ENCODE measurements around the gene INSR. TPM values are rescaled to one million over a fixed set of nuclear protein-coding genes. Genes with fewer than 3 reads are reported as not detected.

Gene INSR
- total and polyA plus RNA-seq, 2 donors (not counting 3 experiments of a cell fraction or from before 2014, with no cell fraction given): 4.9 to 19.5 TPM

DNA sequence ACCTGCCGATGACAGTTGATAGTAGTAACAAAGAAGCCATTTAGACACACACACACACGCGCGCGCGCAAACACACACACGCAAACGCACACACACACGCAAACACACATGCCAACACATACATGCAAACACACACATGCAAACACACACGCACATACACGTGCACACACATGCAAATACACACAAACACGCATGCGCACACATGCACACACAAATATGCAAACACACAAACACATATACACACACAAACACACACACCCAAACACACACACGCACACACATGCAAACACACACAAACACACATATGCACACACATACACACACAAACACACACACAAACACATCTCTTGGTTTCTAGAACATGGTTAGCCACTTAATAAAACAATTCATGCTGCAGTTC is 174.6 kb downstream of the INSR start:
- TF ChIP-seq FOS (IDR thresholded peaks at IDR 0.05; ENCODE audit: borderline replicate concordance, insufficient read depth, low read length) (no peak), EZH2 (IDR thresholded peaks at IDR 0.05; ENCODE audit: borderline replicate concordance, low read depth, low read length, severe bottlenecking) (no peak), MYC (IDR thresholded peaks at IDR 0.05; ENCODE audit: low read depth, low read length) (no peak), POLR2A (IDR thresholded peaks at IDR 0.05; ENCODE audit: low read depth, low read length) (no peak), GATA2 (IDR thresholded peaks at IDR 0.05; ENCODE audit: insufficient read depth, insufficient read length, low read depth, low read length) (no peak), JUN (IDR thresholded peaks at IDR 0.05; ENCODE audit: borderline replicate concordance, insufficient read depth, insufficient read length, low read depth) (no peak), POLR2AphosphoS5 (IDR thresholded peaks at IDR 0.05; ENCODE audit: insufficient read depth, low read depth, low read length) (no peak)
- TF ChIP-seq, protein P1, sequence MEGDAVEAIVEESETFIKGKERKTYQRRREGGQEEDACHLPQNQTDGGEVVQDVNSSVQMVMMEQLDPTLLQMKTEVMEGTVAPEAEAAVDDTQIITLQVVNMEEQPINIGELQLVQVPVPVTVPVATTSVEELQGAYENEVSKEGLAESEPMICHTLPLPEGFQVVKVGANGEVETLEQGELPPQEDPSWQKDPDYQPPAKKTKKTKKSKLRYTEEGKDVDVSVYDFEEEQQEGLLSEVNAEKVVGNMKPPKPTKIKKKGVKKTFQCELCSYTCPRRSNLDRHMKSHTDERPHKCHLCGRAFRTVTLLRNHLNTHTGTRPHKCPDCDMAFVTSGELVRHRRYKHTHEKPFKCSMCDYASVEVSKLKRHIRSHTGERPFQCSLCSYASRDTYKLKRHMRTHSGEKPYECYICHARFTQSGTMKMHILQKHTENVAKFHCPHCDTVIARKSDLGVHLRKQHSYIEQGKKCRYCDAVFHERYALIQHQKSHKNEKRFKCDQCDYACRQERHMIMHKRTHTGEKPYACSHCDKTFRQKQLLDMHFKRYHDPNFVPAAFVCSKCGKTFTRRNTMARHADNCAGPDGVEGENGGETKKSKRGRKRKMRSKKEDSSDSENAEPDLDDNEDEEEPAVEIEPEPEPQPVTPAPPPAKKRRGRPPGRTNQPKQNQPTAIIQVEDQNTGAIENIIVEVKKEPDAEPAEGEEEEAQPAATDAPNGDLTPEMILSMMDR (IDR thresholded peaks at IDR 0.05; ENCODE audit: extremely low read depth in 1 of 2, insufficient read depth in 1 of 2, low read depth in 1 of 2, low read length in 2 of 2): no peak
- TF ChIP-seq, protein P2, sequence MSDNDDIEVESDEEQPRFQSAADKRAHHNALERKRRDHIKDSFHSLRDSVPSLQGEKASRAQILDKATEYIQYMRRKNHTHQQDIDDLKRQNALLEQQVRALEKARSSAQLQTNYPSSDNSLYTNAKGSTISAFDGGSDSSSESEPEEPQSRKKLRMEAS (IDR thresholded peaks at IDR 0.05; ENCODE audit: insufficient read depth, insufficient read length): no peak
- dilution Hi-C loops (cut with MboI; ENCODE audit: extremely low pct_ligation_motif_present, low sequenced_read_pairs) (no loop called here), intact Hi-C loops (cut with micrococcal nuclease) (no loop called here)
- H3K9ac ChIP-seq (replicated peaks; ENCODE audit: extremely low read depth, insufficient read depth, low read length): no peak overlapping the region
- no peak overlapping the region for H2AFZ ChIP-seq (ENCODE audit: low read depth, low read length)
- H4K20me1 ChIP-seq (replicated peaks; ENCODE audit: control insufficient read depth, extremely low read depth, insufficient read depth, low read length): no peaks in the 10 kb centered on the region
- no peak for DNase-seq (ENCODE audit: low read depth, low spot score)
- CTCF ChIA-PET: no interaction called here
- peaks cover 11% of the 10 kb centered on the region for H3K4me1 ChIP-seq (ENCODE audit: control insufficient read depth, extremely low read depth, insufficient read depth, low read length)
- no TSS peak for BruUV-seq (replicated peaks)
- H3K79me2 ChIP-seq (ENCODE audit: control insufficient read depth, insufficient read depth, low read length): no peaks in the 10 kb centered on the region
- H3K36me3 ChIP-seq (ENCODE audit: control insufficient read depth in 2 of 2, extremely low read depth in 1 of 2, insufficient read depth in 2 of 2, low read length in 2 of 2): peaks cover 0 to 4% of the 10 kb centered on the region in 2 experiments
- no peak for FAIRE-seq
- no peak overlapping the region for H3K4me3 ChIP-seq (replicated peaks in 1 of 3; ENCODE audit: insufficient read depth in 1 of 3, low read depth in 1 of 3, low read length in 3 of 3)
- H3K4me2 ChIP-seq (ENCODE audit: insufficient read depth, low read length): no peak overlapping the region
- POLR2A ChIA-PET: no interaction called here
- H3K9me1 ChIP-seq (replicated peaks; ENCODE audit: control insufficient read depth, extremely low read depth, insufficient read depth, low read length): no peaks in the 10 kb centered on the region
- H3K9me3 ChIP-seq (replicated peaks; ENCODE audit: control insufficient read depth, insufficient read depth, low read length): no peaks in the 10 kb centered on the region
- no peak overlapping the region for H3K27ac ChIP-seq (ENCODE audit: insufficient read depth, low read depth, low read length)
- H3K27me3 ChIP-seq (ENCODE audit: control insufficient read depth in 2 of 2, insufficient read depth in 2 of 2, low read length in 2 of 2): no peaks in the 10 kb centered on the region

Data from endothelial cell of umbilical vein (primary cell).